Measurements from ENCODE around the gene PSG5. TPM values are rescaled to one million over a fixed set of nuclear protein-coding genes. Genes with fewer than 3 reads are reported as not detected.
"Not testable (repeated sequence)": the region's sequence is repeated elsewhere in the genome, so short reads cannot be mapped to it uniquely, and the experiment has no call there.

The PSG5 gene
- total RNA-seq, 2 experiments from 2014 or later = not detected

GRCh38 chr19:43198686-43199419 lies 12.5 kb upstream of the PSG5 start:
- intact Hi-C loops (cut with DNase I, micrococcal nuclease); POLR2A ChIA-PET; ATAC-seq (ENCODE audit: poor library complexity): not testable (repeated sequence)

DNA sequence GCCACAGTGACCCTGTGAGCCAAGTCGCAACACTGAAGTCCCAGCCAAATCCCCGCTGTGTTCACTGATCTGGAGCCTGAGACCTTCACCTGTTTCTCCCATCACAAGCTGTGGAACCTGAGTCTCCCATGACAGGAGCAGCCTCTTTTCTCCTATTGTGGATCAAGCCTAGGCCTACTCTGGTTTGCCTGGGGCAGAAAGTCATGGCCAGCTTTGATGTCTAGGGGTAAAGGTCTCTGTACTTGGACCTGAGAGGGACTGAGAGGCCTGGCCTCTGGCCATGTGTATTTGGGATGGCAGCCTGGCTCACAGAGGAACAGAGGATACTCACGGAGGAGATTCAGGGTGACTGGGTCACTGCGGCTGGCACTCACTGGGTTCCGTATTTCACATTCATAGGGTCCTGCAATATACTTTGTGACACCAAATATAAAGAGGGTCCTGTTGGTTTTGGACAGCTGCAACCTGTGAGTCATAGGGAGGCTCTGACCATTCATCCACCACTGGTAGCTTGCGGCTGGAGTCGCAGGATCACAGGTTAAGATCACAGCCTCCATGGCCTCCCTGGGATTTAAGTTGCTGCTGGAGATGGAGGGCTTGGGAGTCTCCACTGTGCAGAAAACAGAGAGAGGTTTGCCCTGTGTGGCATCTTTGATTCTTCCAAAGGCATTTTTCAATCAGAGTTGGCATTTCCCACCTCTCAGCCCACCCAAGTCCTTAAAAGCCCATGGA lies 11.5 kb upstream of the PSG5 start:
- H3K27ac ChIP-seq (ENCODE audit: low read depth in 1 of 2, low read length in 2 of 2); POLR2A ChIA-PET; H3K4me3 Mint-ChIP-seq; H3K27me3 ChIP-seq (ENCODE audit: control insufficient read depth in 1 of 2, insufficient read depth in 2 of 2, low read length in 2 of 2); H3K27ac Mint-ChIP-seq; H3K4me1 Mint-ChIP-seq (ENCODE audit: low read depth); H3K36me3 Mint-ChIP-seq (ENCODE audit: low read depth); H3K9me3 ChIP-seq (ENCODE audit: control insufficient read depth in 1 of 2, insufficient read depth in 1 of 2, low read length in 2 of 2); H3K36me3 ChIP-seq (ENCODE audit: insufficient read depth, low read length); ATAC-seq (ENCODE audit: poor library complexity); H3K9me3 Mint-ChIP-seq; DNase-seq; H3K4me3 ChIP-seq (ENCODE audit: low read length); CTCF ChIA-PET; intact Hi-C loops (cut with DNase I, micrococcal nuclease); H3K4me1 ChIP-seq (ENCODE audit: insufficient read depth, low read length): not testable (repeated sequence)
- peaks cover 14% of the 10 kb centered on the region for H3K27me3 Mint-ChIP-seq

More at GRCh38 chr19:43198686-43199419, 12.5 kb upstream of the PSG5 start:
- CTCF ChIA-PET; H3K9me3 Mint-ChIP-seq; H3K4me1 ChIP-seq (ENCODE audit: insufficient read depth, low read length); H3K27ac Mint-ChIP-seq; H3K4me1 Mint-ChIP-seq (ENCODE audit: low read depth); H3K4me3 ChIP-seq (ENCODE audit: low read length); H3K27ac ChIP-seq (ENCODE audit: low read depth in 1 of 2, low read length in 2 of 2); H3K27me3 ChIP-seq (ENCODE audit: control insufficient read depth in 1 of 2, insufficient read depth in 2 of 2, low read length in 2 of 2); H3K36me3 Mint-ChIP-seq (ENCODE audit: low read depth); H3K36me3 ChIP-seq (ENCODE audit: insufficient read depth, low read length); H3K4me3 Mint-ChIP-seq; DNase-seq; H3K9me3 ChIP-seq (ENCODE audit: control insufficient read depth in 1 of 2, insufficient read depth in 1 of 2, low read length in 2 of 2): not testable (repeated sequence)
- H3K27me3 Mint-ChIP-seq = peaks cover 14% of the 10 kb centered on the region

DNA sequence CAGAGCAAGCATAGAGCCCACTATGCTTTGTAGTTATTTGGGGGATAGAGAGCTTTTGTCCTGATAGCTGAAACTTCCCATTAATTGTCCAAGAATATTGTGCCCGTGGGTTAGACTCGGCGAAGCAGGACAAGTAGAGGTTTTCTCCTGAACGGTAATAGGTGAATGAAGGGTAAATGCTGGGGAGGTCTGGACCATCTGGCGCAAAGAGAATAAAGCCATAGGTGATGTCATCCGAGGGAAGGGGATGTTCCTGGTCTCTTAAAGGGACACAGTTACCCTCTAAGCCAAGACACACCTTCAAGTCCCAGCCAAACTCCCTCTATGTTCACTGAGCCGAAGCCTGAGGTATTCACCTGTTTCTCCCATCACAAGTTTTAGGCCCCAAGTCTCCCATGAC lies 8.1 kb upstream of the PSG5 start:
- H3K27me3 ChIP-seq (ENCODE audit: control insufficient read depth in 1 of 2, insufficient read depth in 2 of 2, low read length in 2 of 2); H3K36me3 ChIP-seq (ENCODE audit: insufficient read depth, low read length); DNase-seq; H3K4me3 Mint-ChIP-seq; H3K27ac ChIP-seq (ENCODE audit: low read depth in 1 of 2, low read length in 2 of 2); H3K4me1 ChIP-seq (ENCODE audit: insufficient read depth, low read length); H3K27ac Mint-ChIP-seq; H3K4me1 Mint-ChIP-seq (ENCODE audit: low read depth); H3K9me3 Mint-ChIP-seq; H3K9me3 ChIP-seq (ENCODE audit: control insufficient read depth in 1 of 2, insufficient read depth in 1 of 2, low read length in 2 of 2); ATAC-seq (ENCODE audit: poor library complexity); CTCF ChIA-PET; POLR2A ChIA-PET; H3K36me3 Mint-ChIP-seq (ENCODE audit: low read depth); H3K4me3 ChIP-seq (ENCODE audit: low read length): not testable (repeated sequence)
- intact Hi-C loops (cut with DNase I, micrococcal nuclease) = loop anchor here (2.0 kb wide), 2 partner anchors 66 to 68 kb away; no protein-coding TSS in a partner anchor
- H3K27me3 Mint-ChIP-seq = peaks cover 37% of the 10 kb centered on the region

DNA sequence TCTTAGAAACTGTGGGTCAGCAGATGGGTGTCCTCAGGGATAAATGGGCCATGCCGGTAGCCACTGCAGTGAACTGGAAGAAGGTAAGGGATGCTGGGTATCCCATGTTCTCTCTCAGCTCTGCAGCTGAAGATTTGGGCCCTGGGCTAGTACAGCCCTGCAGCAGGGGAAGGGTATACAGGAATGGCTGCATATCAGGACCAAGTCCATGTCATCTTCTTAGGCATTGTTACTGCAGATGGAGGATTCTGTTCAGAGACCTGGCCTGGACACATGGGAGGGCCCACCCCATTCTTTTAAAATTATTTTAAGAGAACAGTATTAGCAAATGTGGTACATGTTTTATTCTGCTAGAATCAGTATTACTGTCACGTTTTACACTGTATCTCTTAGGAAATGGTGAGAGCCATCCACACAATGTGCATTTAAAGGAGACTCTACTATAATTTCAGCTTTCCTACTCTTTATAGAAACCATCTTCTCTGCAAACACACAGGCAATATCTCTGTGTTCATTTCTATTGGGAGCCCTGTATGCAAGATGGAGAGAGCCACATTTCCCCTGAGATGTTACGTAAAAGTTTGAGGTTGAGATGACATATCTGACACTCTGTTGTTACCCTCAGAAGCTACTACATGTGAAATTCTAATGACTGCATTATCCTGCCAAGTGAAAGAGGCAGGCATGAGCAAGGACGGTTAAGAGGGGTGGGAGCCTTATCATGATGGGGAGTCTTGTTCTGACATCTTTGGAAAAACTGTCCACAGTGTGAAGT lies 6.2 kb upstream of the PSG5 start:
- CTCF ChIA-PET = not testable (repeated sequence)

DNA sequence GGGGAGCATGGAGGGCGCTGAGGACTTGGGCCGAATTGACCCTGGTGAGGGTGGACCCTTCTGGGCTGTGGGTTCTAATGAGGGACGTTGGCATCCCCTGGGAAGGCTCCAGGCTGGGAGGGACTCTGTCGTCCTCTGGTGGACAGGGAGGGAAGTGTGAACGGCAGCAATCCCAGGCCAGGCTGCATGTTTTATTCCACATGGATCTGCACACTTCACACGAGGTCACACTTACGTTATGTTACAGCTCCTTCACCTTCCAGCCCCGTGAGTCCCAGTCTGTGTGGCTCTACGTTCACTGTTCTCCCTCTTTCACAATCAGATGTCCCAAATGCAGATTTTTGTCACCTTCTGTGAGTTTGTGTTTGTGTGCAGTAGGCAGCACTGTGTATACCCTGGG lies 1.8 kb upstream of the PSG5 start:
- H3K9me3 ChIP-seq (ENCODE audit: control insufficient read depth in 1 of 2, insufficient read depth in 1 of 2, low read length in 2 of 2); H3K4me3 ChIP-seq (ENCODE audit: low read length); DNase-seq; intact Hi-C loops (cut with DNase I, micrococcal nuclease); ATAC-seq (ENCODE audit: poor library complexity); POLR2A ChIA-PET; H3K4me1 Mint-ChIP-seq (ENCODE audit: low read depth); H3K27ac ChIP-seq (ENCODE audit: low read depth in 1 of 2, low read length in 2 of 2); H3K9me3 Mint-ChIP-seq; H3K36me3 ChIP-seq (ENCODE audit: insufficient read depth, low read length); H3K36me3 Mint-ChIP-seq (ENCODE audit: low read depth); H3K27ac Mint-ChIP-seq; H3K4me3 Mint-ChIP-seq; H3K27me3 ChIP-seq (ENCODE audit: control insufficient read depth in 1 of 2, insufficient read depth in 2 of 2, low read length in 2 of 2); H3K4me1 ChIP-seq (ENCODE audit: insufficient read depth, low read length); CTCF ChIA-PET: not testable (repeated sequence)
- peaks cover 43% of the 10 kb centered on the region for H3K27me3 Mint-ChIP-seq

More for the DNA sequence above, 6.2 kb upstream of the PSG5 start:
- H3K4me1 ChIP-seq (ENCODE audit: insufficient read depth, low read length); H3K36me3 ChIP-seq (ENCODE audit: insufficient read depth, low read length); H3K4me3 Mint-ChIP-seq; H3K9me3 ChIP-seq (ENCODE audit: control insufficient read depth in 1 of 2, insufficient read depth in 1 of 2, low read length in 2 of 2); H3K9me3 Mint-ChIP-seq; intact Hi-C loops (cut with DNase I, micrococcal nuclease); H3K4me3 ChIP-seq (ENCODE audit: low read length); H3K27ac Mint-ChIP-seq; ATAC-seq (ENCODE audit: poor library complexity); POLR2A ChIA-PET; H3K36me3 Mint-ChIP-seq (ENCODE audit: low read depth); H3K27me3 ChIP-seq (ENCODE audit: control insufficient read depth in 1 of 2, insufficient read depth in 2 of 2, low read length in 2 of 2); H3K27ac ChIP-seq (ENCODE audit: low read depth in 1 of 2, low read length in 2 of 2); DNase-seq; H3K4me1 Mint-ChIP-seq (ENCODE audit: low read depth): not testable (repeated sequence)
- H3K27me3 Mint-ChIP-seq = peaks cover 46% of the 10 kb centered on the region

GRCh38 chr19:43181869-43182771 lies 4.2 kb downstream of the PSG5 start:
- POLR2A ChIA-PET; ATAC-seq (ENCODE audit: poor library complexity); H3K36me3 Mint-ChIP-seq (ENCODE audit: low read depth): not testable (repeated sequence)

More at GRCh38 chr19:43181869-43182771, 4.2 kb downstream of the PSG5 start:
- CTCF ChIA-PET; intact Hi-C loops (cut with DNase I, micrococcal nuclease); H3K27ac ChIP-seq (ENCODE audit: low read depth in 1 of 2, low read length in 2 of 2); H3K4me1 ChIP-seq (ENCODE audit: insufficient read depth, low read length); H3K36me3 ChIP-seq (ENCODE audit: insufficient read depth, low read length); H3K4me3 Mint-ChIP-seq; H3K9me3 Mint-ChIP-seq; H3K9me3 ChIP-seq (ENCODE audit: control insufficient read depth in 1 of 2, insufficient read depth in 1 of 2, low read length in 2 of 2); H3K27ac Mint-ChIP-seq; H3K4me3 ChIP-seq (ENCODE audit: low read length); H3K27me3 ChIP-seq (ENCODE audit: control insufficient read depth in 1 of 2, insufficient read depth in 2 of 2, low read length in 2 of 2); DNase-seq; H3K4me1 Mint-ChIP-seq (ENCODE audit: low read depth): not testable (repeated sequence)
- peaks cover 21% of the 10 kb centered on the region for H3K27me3 Mint-ChIP-seq

Measured in CD4-positive, alpha-beta T cell (primary cell).